Amniotic epithelial cell (primary cell): ENCODE results near the gene UBAC1.
A peak's percentile ranks its signal among the peaks of the same experiment; 100 is the strongest.
"Not testable (repeated sequence)": the region's sequence is repeated elsewhere in the genome, so short reads cannot be mapped to it uniquely, and the experiment has no call there.

Experiments
- DNase-seq: peaks from one replicate; pipeline ENCODE4 v3.0.0-alpha.2; 2010; ENCODE audit warnings: low read depth

UBAC1 gene

GRCh38 chr9:135978642-135979546 lies 17.7 kb upstream of the UBAC1 start:
- DNase-seq, result no peak

- no peak for DNase-seq
Observed at GRCh38 chr9:135976944-135977343, 15.8 kb upstream of the UBAC1 start.

DNA sequence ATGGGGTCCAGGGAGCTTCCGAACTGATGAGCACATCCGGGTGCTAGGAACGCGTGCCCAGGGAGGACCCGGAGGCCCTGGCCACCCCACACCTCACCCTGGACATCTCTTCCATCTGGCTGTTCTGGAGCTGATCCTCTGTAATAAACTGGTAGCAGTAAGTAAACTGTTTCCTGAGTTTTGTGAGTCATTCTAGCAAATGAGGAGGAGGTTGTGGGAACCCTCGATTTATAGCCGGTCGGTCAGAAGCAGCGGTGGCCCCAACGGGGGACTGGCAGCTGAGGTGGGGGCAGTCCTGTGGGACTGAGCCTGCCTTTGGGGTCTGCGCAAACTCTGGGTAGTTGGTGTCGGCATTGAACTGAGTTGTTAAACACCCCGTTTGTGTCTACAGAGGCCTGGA lies 15.4 kb upstream of the UBAC1 start:
- DNase-seq, result no peak

DNA sequence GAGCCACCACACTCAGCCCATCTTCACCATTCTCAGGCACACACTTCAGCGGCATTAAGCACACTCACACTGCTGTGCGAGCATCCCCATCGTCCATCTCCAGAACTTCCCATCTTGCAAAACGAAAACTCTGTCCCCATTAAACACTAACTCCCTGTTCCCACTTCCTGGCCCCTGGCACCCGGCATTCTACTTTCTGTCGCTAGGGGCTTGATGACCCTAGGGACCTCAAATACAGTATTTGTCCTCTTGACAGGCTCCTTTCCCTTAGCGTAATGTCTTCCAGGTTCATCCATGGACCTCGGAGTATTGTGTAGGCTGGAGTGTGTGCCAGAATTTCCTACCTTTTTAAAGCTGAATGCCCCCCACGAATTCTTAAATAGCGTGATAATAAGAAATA lies 14.7 kb upstream of the UBAC1 start:
- no peak for DNase-seq

DNA sequence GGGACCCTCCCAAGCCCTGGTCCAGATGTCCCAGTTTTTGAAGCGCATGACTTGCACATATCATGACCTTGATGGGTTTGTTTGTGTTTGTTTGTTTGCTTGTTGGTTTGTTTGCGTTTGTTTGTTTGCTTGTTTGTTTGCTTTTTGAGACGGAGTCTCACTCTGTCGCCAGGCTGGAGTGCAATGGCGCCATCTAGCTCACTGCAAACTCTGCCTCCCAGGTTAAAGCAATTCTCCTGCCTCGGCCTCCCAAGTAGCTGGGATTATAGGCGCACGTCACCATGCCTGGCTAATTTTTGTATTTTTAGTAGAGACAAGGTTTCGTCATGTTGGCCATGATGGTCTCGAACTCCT lies 13.0 kb upstream of the UBAC1 start:
- no peak for DNase-seq

DNA sequence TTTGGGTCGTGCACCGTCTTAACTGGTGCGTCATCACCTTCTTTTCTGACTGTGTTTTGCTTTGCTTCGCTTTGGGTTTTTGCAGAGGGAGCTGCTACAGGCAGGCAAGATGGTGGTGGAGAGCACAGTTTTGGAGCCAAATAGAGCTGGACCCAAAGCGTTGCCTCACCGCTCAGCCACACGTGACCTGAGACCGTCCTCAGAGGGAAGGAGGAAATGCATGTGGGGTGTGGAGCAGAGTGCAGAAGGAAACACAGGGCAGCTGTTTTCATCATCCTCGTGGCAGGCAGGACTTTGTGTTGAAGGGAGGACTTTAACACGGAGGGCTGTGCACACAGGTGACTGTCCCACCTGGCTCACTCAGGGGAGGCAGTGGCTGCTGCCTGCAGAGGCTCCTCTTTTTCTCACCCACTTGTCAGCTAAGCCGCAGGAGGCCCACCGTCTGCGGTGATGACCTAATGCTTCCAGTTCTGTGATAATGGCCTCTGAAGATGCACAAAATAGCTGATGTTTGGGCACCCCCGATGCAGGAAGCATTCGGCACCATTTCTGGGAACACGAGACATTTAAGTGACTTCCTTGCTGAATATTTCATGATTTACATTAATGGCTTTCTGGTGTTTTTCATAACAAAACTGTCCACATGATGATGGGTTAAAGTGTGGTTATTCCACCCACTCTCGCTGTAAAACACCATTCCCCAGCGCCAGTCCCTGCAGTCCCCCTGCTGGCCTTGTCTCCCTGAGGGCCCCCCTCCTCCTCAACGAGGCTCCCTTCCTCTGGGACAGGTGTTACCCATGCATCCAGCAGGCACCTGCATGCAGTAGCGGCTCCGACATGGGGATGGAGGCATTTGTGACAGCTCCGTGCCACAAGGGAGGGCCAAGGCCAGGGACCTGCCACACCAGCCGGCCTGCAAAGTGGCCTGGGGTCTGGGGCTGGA lies 12.4 kb upstream of the UBAC1 start:
- DNase-seq, result no peak

GRCh38 chr9:135971892-135972291 lies 10.7 kb upstream of the UBAC1 start:
- DNase-seq, result no peak

GRCh38 chr9:135971111-135971766 lies 10.1 kb upstream of the UBAC1 start:
- DNase-seq, result no peak

- no peak for DNase-seq
Observed at GRCh38 chr9:135970128-135970815, 9.1 kb upstream of the UBAC1 start.

DNA sequence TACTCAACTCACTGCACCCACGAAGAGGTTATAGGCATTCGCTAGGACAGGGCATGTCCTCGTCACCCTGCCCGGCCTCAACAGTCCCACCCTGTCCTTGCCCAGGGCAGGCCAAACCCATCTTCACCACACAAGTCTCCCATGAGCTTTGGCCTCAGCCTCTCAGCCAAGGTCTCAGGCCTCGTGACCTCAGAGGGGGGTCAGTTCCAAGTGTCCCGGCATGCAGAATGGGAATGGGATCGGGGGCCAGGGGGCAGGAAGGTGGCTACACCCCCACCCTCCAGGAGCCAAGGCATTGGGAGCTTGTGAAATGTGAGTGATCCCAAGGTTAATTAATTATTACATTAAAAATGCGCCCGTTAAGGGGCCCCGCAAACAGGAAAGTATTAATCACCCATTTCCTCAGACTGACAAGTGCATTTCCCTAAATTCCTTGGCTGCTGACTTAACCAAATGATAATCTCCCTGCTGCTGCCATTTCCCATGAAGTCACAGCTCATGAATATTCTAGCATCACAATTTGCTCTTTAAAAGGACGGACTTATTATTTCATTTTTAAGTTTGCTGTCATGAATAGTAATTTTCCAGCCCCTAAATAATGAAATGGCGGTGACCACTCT lies 8.0 kb upstream of the UBAC1 start:
- peak; percentile 55 for DNase-seq

- DNase-seq, result no peak
Observed at GRCh38 chr9:135968601-135969000, 7.4 kb upstream of the UBAC1 start.

DNA sequence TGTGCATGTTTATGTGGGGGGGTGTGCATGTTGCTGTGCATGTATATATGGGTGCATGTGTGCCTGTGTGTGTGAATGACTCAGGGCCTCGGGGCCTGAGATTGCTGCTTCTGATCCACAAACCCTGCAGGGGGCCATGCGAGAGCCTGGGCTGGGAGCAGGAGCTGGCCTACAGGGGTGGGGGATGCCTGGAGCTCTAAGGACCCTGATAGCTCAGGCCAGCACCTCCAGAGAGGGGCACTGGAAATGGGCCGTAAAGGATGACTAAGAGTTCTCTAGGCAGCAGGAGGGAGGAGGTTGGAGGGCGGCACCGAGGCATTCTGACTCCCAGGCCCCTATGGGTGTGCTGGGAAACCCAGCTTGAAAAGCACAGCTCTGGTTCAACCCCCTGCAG lies 6.9 kb upstream of the UBAC1 start:
- DNase-seq, result no peak

- not testable (repeated sequence) for DNase-seq
Observed at GRCh38 chr9:135966916-135967260, 5.7 kb upstream of the UBAC1 start.

GRCh38 chr9:135965124-135965756 lies 4.1 kb upstream of the UBAC1 start:
- no peak for DNase-seq

DNA sequence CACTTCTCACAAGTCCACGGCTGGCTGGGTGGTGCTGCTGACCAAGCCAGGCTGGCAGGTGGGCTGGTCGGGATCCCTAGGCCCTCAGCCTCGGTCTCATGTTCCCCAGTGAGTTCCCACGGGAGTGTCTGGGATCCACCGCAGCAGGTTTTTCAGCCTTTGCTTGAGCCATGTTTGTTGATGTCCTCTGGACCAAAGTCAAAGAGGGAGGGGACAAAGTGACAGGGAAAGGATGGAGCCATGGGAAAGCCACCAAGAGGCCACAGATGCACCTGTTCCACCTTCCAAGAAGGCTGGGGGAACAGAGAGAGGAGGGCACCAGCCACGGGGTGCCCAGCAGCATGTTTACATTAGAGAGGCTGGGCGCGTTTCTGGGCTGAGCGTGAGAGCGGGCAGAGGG lies 2.8 kb upstream of the UBAC1 start:
- no peak for DNase-seq

DNA sequence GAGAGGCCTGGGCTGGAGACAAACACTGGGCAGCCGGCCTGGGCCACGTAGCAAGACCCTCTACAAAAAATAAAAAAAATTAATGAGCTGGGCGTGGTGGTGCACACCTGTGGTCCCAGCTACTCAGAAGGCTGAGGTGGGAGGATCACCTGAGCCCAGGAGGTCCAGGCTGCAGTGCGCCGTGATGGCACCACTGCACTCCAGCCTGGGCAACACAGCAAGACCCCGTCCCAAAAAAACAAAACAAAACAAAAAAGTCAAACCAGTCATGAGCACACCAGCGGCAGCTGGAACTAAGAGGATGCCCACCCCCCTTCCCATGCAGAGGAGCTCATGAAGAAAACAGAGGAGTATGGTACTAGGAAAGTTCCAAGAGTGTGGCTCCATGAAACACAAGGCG lies 2.2 kb upstream of the UBAC1 start:
- DNase-seq, result no peak

GRCh38 chr9:135962696-135963307 lies 1.6 kb upstream of the UBAC1 start:
- no peak for DNase-seq

- no peak for DNase-seq
Observed at GRCh38 chr9:135961811-135962695, 880 bp upstream of the UBAC1 start.

DNA sequence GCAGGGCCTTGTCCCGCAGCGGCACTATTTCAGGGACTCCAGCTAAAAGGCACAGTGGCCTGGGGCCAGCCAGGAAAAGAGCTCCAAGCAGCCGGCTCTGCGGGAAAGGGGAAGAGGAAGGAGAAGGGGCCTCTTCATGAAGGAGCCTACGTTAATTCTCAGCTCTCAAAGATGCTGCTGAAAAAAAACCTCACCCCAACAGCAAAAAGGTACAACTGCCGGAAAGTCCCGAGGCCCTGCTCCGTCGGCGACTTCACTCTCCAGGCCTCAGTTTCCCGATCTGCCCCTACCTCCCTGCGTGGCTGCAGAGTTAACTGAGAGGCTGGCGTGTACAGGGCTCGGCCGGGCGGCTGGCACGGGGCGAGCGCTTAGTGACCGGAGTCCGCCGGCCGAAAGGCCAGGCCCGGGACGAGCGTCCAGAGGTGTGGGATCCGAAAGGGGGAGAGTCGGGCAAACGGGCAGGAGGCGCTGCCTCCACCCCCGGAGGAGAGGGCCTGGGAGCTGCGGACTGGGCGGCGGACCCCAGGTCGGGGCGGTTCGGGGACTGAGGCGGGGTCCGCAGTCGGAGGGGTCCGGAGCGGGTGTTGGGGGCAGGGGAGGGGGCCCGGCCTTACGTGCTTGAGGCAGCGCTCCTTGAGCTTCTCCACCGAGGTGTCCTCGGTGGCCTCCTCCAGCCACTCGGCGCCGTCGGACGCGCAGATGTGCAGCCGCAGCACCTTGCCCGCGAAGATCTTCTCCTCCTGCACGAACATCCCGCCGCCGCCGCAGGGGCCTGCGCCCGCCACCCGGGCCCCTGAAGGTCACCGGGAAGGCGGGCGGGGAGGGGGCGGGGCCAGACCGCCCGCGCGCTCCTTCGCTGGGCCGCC lies 529 bp downstream of the UBAC1 start:
- no peak for DNase-seq
